Activated CD4-positive, alpha-beta T cell treated with anti-CD3 and anti-CD28 coated beads, Interleukin-2, amount 10 ng/mL, durations not matched to agents 24 days and 14 days (primary cell): Measurements from ENCODE around the gene KMT5C. TPM values are rescaled to one million over a fixed set of nuclear protein-coding genes. Genes with fewer than 3 reads are reported as not detected.

Source experiments
- DNase-seq: peaks from one replicate; pipeline ENCODE4 v3.0.0; 2022
- H3K27ac Mint-ChIP-seq: one replicate; pipeline ENCODE4 v1.8.0; 2022; ENCODE audit warnings: mild to moderate bottlenecking, mixed read lengths
- H3K27me3 Mint-ChIP-seq: one replicate; pipeline ENCODE4 v1.8.0; 2022; ENCODE audit warnings: mixed read lengths
- H3K36me3 Mint-ChIP-seq: one replicate; pipeline ENCODE4 v1.8.0; 2022; ENCODE audit warnings: low read depth, mild to moderate bottlenecking, mixed read lengths
- H3K4me1 Mint-ChIP-seq: one replicate; pipeline ENCODE4 v1.8.0; 2021; ENCODE audit warnings: mixed read lengths
- H3K4me3 Mint-ChIP-seq: one replicate; pipeline ENCODE4 v1.8.0; 2022; ENCODE audit warnings: mild to moderate bottlenecking, moderate library complexity, mixed read lengths
- H3K9me3 Mint-ChIP-seq: one replicate; pipeline ENCODE4 v1.8.0; 2021; ENCODE audit warnings: mixed read lengths
- intact Hi-C: fragments of 100-400 bp; cut with micrococcal nuclease; formaldehyde crosslinking; loops from one replicate; pipeline ENCODE4 v1.15.1; 2023
- total RNA-seq: library from RNA; stranded (reverse); gene quantifications from 2 replicates; pipeline ENCODE4 v1.2.3, GENCODE V29; 2022

Gene KMT5C
- total RNA-seq, result 31.3 and 32.2 TPM in 2 replicates

- intact Hi-C loops, result loop anchor here (1.0 to 10.0 kb wide), 10 partner anchors 14 to 786 kb away; partner anchors contain the start of genes DNAAF3, FIZ1, HSPBP1 and PPP1R12C
- no peaks in the 10 kb centered on the region for H3K9me3 Mint-ChIP-seq
Measured at GRCh38 chr19:55339105-55339888, at the start of gene KMT5C. Gene KMT5C, plus strand, starts transcription at chr19:55339876. Its CDS starts 2,061 bp downstream, at chr19:55341937.

GRCh38 chr19:55297267-55297666 is 42.4 kb upstream of the KMT5C start:
- no peaks in the 10 kb centered on the region for H3K36me3 Mint-ChIP-seq
- no peak overlapping the region for H3K4me3 Mint-ChIP-seq
- H3K27me3 Mint-ChIP-seq, result no peaks in the 10 kb centered on the region
- no peak overlapping the region for H3K27ac Mint-ChIP-seq
- H3K4me1 Mint-ChIP-seq, result peaks cover 8% of the 10 kb centered on the region
- intact Hi-C loops, result no loop called here
- DNase-seq, result no peak
- H3K9me3 Mint-ChIP-seq, result no peaks in the 10 kb centered on the region

More at GRCh38 chr19:55339105-55339888, at the start of gene KMT5C:
- Mint-ChIP-seq H3K27ac (peak within 1 kb of the TSS; percentile 97), H3K36me3 (peaks cover 11% of the 10 kb centered on the region), H3K4me1 (peaks cover 16% of the 10 kb centered on the region), H3K27me3 (peaks cover 11% of the 10 kb centered on the region), H3K4me3 (peak within 1 kb of the TSS; percentile 91)
- peak; percentile 100 for DNase-seq

- peaks cover 9% of the 10 kb centered on the region for H3K4me1 Mint-ChIP-seq
- H3K27me3 Mint-ChIP-seq, result no peaks in the 10 kb centered on the region
- H3K27ac Mint-ChIP-seq, result no peak overlapping the region
Measured at GRCh38 chr19:55299991-55300390, 39.7 kb upstream of the KMT5C start.

GRCh38 chr19:55300886-55301458 is 38.7 kb upstream of the KMT5C start:
- Mint-ChIP-seq H3K27me3 (no peaks in the 10 kb centered on the region), H3K4me1 (peaks cover 14% of the 10 kb centered on the region), H3K27ac (peak overlapping the region; percentile 95), H3K36me3 (peaks cover 4% of the 10 kb centered on the region), H3K4me3 (peak overlapping the region; percentile 95), H3K9me3 (no peaks in the 10 kb centered on the region)
- intact Hi-C loops, result loop anchor here (5.0 kb wide), 2 partner anchors 106 to 201 kb away; partner anchors contain the start of gene UBE2S
- peak; percentile 55 for DNase-seq

More at GRCh38 chr19:55299991-55300390, 39.7 kb upstream of the KMT5C start:
- peak; percentile 52 for DNase-seq
- no peak overlapping the region for H3K4me3 Mint-ChIP-seq
- no peaks in the 10 kb centered on the region for H3K36me3 Mint-ChIP-seq
- intact Hi-C loops, result loop anchor here (5.0 kb wide), 2 partner anchors 107 to 202 kb away; partner anchors contain the start of gene UBE2S
- H3K9me3 Mint-ChIP-seq, result no peaks in the 10 kb centered on the region

- Mint-ChIP-seq H3K4me1 (peaks cover 16% of the 10 kb centered on the region), H3K36me3 (peaks cover 4% of the 10 kb centered on the region), H3K27ac (peak overlapping the region; percentile 95), H3K4me3 (peak overlapping the region; percentile 95), H3K9me3 (no peaks in the 10 kb centered on the region), H3K27me3 (no peaks in the 10 kb centered on the region)
- peak; percentile 99 for DNase-seq
- intact Hi-C loops, result loop anchor here (1.0 to 5.0 kb wide), 4 partner anchors 38 to 201 kb away; partner anchors contain the start of genes KMT5C, RPL28, TMEM238 and UBE2S
Measured at GRCh38 chr19:55301459-55302317, 38.0 kb upstream of the KMT5C start.

- H3K27ac Mint-ChIP-seq, result peak overlapping the region; percentile 95
- intact Hi-C loops, result loop anchor here (1.0 to 5.0 kb wide), 4 partner anchors 37 to 200 kb away; partner anchors contain the start of genes KMT5C, RPL28, TMEM238 and UBE2S
- no peak for DNase-seq
- H3K36me3 Mint-ChIP-seq, result peaks cover 4% of the 10 kb centered on the region
- peak overlapping the region; percentile 95 for H3K4me3 Mint-ChIP-seq
- no peaks in the 10 kb centered on the region for H3K27me3 Mint-ChIP-seq
- H3K9me3 Mint-ChIP-seq, result no peaks in the 10 kb centered on the region
- H3K4me1 Mint-ChIP-seq, result peaks cover 16% of the 10 kb centered on the region
Measured at GRCh38 chr19:55302318-55302703, 37.4 kb upstream of the KMT5C start.

GRCh38 chr19:55303477-55303876 is 36.2 kb upstream of the KMT5C start:
- Mint-ChIP-seq H3K27me3 (no peaks in the 10 kb centered on the region), H3K9me3 (no peaks in the 10 kb centered on the region), H3K27ac (no peak overlapping the region), H3K4me3 (no peak overlapping the region), H3K36me3 (peaks cover 4% of the 10 kb centered on the region), H3K4me1 (peaks cover 16% of the 10 kb centered on the region)
- no peak for DNase-seq
- intact Hi-C loops, result loop anchor here (2.0 to 5.0 kb wide), 3 partner anchors 81 to 199 kb away; partner anchors contain the start of genes RPL28, TMEM238 and UBE2S

GRCh38 chr19:55304279-55304978 is 35.2 kb upstream of the KMT5C start:
- Mint-ChIP-seq H3K36me3 (peaks cover 4% of the 10 kb centered on the region), H3K4me3 (no peak overlapping the region), H3K27me3 (no peaks in the 10 kb centered on the region), H3K27ac (no peak overlapping the region), H3K9me3 (no peaks in the 10 kb centered on the region), H3K4me1 (peaks cover 16% of the 10 kb centered on the region)
- intact Hi-C loops, result loop anchor here (5.0 kb wide), 2 partner anchors 103 to 198 kb away; partner anchors contain the start of gene UBE2S
- peak; percentile 75 for DNase-seq

- intact Hi-C loops, result loop anchor here (5.0 kb wide), 2 partner anchors 102 to 197 kb away; partner anchors contain the start of gene UBE2S
- Mint-ChIP-seq H3K9me3 (no peaks in the 10 kb centered on the region), H3K4me1 (peaks cover 16% of the 10 kb centered on the region), H3K4me3 (no peak overlapping the region), H3K27ac (no peak overlapping the region), H3K36me3 (peaks cover 4% of the 10 kb centered on the region), H3K27me3 (no peaks in the 10 kb centered on the region)
- DNase-seq, result no peak
Measured at GRCh38 chr19:55304980-55305379, 34.7 kb upstream of the KMT5C start.

- Mint-ChIP-seq H3K4me3 (no peak overlapping the region), H3K27me3 (no peaks in the 10 kb centered on the region), H3K27ac (peak overlapping the region; percentile 8), H3K9me3 (no peaks in the 10 kb centered on the region), H3K4me1 (peaks cover 16% of the 10 kb centered on the region), H3K36me3 (peaks cover 4% of the 10 kb centered on the region)
- peak; percentile 86 for DNase-seq
- intact Hi-C loops, result no loop called here
Measured at GRCh38 chr19:55305491-55305890, 34.2 kb upstream of the KMT5C start.

- Mint-ChIP-seq H3K27me3 (no peaks in the 10 kb centered on the region), H3K9me3 (no peaks in the 10 kb centered on the region), H3K27ac (no peak overlapping the region), H3K4me3 (no peak overlapping the region), H3K4me1 (peaks cover 16% of the 10 kb centered on the region), H3K36me3 (peaks cover 4% of the 10 kb centered on the region)
- no peak for DNase-seq
- intact Hi-C loops, result no loop called here
Measured at GRCh38 chr19:55305983-55306562, 33.6 kb upstream of the KMT5C start.

- H3K36me3 Mint-ChIP-seq, result peaks cover 4% of the 10 kb centered on the region
- no peak for DNase-seq
- intact Hi-C loops, result no loop called here
- H3K4me3 Mint-ChIP-seq, result no peak overlapping the region
- no peaks in the 10 kb centered on the region for H3K9me3 Mint-ChIP-seq
- H3K27me3 Mint-ChIP-seq, result no peaks in the 10 kb centered on the region
- no peak overlapping the region for H3K27ac Mint-ChIP-seq
- H3K4me1 Mint-ChIP-seq, result peaks cover 12% of the 10 kb centered on the region
Measured at GRCh38 chr19:55306712-55307111, 33.0 kb upstream of the KMT5C start.
